Measurements from ENCODE around the gene SEC61A1.

The SEC61A1 gene

DNA sequence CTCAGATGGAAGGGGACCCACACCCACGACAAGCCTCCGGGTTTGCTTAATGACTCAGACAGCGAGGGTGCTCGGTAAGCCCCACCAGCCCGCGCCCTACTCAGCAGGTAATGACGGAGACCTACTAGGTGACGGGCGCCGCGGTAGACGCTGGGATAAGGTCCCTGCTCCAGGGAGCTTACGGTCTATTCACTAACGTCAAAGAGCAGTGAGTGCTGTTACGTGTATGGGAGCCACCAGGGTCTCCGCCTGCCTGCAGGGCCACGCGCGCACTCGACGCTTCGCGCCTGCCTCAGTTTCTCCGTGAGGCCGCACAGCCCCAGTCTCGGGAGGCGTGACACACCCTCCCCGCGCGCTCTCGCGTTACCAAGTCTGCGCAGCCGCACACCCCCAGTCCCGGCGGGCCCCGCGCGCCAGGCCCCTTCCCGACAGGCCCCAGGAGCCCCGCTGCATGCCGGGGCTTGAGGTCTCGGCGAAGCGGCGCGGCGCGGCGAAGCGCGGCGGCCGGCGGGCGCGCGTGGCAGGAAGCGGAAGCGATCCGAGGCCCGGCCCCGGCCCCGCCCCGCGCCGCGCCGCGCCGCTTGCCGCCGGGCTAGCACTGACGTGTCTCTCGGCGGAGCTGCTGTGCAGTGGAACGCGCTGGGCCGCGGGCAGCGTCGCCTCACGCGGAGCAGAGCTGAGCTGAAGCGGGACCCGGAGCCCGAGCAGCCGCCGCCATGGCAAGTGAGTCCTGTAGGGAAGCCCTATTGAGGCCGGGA is at the start of gene SEC61A1:
TSS of gene SEC61A1 (plus strand) at position 601 of the 758 bp plus-strand sequence. CDS start at position 717, 116 bp downstream.
- DNase-seq (ENCODE audit: low read depth in 3 of 3): peak; percentile 91 to 95 (median 95)

DNA sequence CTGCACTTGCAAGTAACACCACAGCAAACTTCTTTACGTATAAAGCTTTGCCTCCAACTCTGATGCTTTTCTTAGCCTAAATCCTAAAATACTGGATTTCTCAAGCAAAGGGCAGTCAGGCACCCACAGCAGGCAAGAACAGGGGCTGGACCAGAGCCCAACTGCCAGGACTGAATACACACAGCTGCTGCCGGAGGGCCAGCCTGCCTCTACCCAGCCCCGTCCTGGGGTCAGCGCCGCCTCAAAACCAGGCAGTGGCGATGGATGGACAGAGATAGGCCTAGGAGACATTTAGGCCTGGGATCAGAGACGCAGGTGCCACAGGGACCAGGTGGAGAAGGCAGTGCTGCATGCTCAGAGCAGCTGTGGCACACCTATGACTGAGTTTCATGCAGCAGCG is 47.6 kb upstream of the SEC61A1 start:
- DNase-seq (ENCODE audit: low read depth in 3 of 3): no peak

DNA sequence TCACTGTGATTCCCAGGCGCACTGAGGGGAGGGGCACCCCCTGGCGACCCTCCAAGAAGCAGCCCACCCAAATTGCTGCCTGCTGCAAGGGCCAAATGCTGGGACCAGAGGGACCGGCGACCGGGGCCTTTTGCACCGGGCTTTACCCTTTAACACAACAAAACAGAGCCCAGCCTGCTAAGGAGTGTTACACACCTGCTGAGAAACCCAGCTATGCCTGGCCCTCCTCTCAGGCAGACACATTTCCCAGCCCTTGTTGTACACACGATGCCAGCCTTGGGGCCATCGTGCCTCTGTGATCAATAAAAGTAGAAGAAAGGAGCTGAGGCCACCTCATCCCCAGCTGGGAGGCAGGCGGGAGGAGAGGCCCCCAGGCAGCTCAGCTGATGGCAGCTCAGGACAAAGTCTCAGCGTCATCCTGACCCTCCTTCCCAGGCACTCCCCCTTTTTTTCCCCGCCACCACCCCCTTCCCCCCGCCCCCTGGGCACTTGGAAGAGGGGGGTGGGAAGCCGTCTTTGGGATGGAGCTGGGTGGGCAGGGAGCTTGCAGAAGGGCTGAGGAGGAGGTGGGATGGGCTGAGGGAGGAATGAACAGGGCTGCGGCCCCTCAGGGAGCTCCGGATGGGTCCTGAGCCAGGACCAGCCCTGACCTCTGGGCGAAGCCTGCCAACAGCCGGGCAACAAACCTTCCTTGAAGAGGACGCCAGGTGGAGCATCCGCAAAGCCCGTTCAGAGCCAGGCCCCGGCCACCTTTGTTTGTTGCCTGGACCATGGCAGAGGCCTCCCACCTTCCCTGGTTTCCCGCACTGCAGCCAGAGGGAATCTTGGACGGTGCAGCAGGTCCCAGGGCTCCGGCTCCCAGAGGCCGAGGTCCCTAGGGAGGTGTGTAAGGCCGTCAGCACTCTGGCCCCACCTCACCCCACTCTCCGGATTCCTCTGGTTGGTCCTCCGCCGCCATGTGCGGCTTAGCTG is 45.9 kb upstream of the SEC61A1 start:
- DNase-seq (ENCODE audit: low read depth in 3 of 3): no peak

DNA sequence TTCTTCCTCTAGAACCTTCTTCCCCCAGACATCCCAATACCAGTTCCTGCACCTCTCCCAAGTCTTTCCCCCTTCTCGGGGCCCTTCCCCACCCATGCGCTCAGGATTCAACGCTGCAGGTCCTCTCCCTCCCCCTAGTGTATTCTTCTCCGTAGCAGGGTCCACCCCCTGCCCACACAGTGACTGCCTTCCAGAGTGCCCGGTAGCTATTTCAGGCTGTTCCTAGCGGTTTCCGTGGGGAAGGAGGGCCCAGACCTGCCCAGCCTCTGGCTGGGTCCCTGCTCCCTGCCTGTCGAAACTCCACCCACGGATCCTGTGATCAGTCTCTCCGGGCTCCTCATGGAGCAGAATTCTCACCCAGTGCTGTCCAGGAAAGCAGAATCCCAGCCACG is 45.2 kb upstream of the SEC61A1 start:
- no peak for DNase-seq (ENCODE audit: low read depth in 3 of 3)

DNA sequence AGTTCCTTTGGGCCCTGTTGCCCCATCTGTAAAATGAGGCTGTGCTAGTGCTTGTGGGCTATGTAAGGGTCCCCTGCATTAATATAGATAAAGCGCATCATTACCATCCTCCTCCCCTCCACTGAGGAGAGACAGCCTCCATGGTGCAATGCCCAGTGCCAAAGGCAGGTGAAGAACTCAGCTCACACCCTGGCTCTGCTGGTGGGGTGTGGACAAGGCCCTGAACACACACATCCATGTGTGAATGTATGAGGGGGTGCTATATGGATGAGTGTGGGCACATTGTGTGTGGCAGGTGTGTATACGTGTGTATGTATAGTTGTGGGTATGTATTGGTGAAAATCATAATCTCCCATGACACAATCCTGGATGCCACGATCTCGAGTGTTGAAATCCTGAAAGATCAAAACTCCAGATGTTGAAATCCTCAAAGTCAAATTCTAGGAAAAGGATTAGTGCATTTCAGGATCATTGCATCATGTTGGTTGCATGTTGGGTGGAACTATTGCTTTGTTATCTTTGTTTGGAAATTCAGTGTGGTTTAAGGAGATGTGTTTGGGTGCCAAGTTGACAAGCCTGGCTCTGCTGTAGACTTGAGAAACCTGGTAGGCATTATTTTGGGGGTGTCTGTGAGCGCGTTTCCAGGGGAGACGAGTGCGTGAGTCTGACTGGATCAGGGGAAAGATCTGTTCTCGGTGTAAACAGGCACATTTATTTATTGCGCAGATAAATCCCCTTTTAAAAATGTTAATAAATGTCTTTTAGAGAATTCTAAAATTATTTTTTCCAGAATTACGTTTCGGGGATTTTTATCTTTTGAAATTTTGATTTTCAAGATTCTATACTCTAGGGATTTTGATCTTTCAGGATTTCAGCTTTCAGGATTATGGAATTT is 42.0 kb upstream of the SEC61A1 start:
- no peak for DNase-seq (ENCODE audit: low read depth in 3 of 3)

DNA sequence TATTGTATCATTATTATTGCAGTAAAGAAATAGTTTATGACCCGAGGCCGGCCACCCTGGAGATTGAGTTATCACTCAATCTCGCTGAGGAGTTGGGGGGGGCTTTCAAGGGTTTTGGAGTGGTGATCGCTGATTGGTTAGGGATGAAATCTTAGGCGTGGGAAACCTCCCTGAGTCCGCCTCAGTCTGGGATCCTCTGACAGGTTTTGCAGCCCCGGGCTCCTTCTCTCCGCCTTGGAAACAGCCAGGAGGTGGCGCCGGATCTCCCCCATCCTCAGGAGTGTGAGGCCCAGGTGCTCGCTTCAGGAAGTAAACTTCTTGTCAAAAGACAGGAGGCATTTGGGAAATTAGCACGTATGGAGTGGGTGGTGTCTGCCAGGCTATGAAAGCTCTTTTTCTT is 41.1 kb upstream of the SEC61A1 start:
- peak in 2 of 3 experiments; percentile 6 to 10 for DNase-seq (ENCODE audit: low read depth in 3 of 3)

DNA sequence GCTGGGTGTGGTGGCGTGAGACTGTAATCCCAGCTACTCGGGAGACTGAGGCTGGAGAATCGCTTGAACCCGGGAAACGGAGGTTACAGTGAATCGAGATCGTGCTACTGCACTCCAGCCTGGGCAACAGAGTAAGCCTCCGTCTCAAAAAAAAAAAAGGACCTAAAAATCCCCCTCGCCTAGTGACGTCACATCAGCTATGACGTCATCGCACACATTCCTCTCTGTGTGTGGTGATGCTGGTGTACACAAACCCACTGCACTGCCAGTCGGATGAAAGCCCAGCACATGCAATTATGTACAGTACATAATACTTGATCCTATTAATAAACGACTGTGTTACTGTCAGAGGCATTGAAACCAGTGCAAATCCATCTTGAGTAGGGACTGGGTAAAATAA is 40.2 kb upstream of the SEC61A1 start:
- DNase-seq (ENCODE audit: low read depth in 3 of 3): no peak

DNA sequence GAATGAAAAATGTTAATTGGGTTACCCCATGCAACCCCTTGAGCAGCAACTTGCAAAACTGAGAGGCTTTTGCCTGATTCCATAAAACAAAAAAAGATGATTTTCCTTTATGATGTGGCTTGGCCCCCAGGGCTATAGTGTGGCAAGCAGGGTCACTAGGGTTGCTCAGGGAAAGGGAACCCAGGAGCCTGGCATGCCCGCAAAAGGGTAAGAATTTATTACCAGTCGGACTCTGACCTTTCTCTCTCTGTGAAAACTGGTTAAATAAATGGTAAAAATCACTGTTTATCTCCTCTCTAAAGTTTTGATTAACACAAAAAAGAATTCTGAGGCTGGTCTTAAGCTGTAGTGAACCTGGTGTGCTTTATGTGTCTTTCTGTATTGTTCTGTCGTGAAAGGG is 37.7 kb upstream of the SEC61A1 start:
- no peak for DNase-seq (ENCODE audit: low read depth in 3 of 3)

DNA sequence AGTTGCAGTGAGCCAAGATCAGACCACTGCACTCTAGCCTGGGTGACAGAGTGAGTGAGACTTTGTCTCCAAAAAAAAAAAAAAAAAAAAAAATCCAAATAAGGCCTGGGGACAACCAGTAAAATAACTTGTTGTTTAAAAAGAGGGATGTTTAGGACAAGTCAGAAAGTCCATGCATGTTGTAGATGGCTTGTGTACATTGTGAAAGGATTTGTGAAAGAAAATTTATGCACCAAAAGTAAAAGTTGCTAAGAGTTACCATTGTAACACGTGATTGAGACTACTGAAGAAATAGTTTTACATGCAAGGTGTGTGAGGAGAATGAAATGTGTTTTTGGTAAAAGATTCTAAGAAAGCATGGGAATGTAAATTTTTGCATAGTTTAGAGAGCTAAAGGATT is 35.7 kb upstream of the SEC61A1 start:
- DNase-seq (ENCODE audit: low read depth in 3 of 3): no peak

DNA sequence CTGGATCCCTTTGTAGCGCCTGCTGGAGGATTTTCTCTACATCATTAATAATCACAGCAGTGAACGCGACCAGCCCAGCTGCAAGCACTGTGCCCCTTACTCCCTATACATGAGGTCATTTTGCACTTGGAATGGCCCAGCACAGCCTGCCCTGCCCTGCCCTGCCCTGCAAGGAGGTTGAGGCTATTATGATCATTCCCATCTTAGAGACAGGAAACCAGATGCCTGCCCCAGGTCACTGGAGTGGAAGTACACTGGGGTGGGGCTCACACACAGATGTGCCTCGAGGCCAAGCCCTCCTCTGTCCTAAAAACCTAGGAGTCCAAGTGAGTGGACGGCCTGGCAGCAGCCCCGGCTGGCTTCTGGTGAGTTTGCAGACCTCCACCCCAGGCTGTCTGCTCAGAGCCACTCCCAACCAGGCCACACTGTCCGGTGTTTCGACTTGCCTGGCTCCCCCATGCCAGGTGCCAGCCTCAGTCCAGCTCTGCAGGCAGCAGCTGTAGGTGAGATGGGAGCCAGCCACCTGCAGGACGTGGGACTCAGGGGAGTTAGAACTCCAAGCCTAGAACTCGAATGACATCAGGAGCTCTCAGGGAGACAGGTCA is 30.4 kb upstream of the SEC61A1 start:
- no peak for DNase-seq (ENCODE audit: low read depth in 3 of 3)

DNA sequence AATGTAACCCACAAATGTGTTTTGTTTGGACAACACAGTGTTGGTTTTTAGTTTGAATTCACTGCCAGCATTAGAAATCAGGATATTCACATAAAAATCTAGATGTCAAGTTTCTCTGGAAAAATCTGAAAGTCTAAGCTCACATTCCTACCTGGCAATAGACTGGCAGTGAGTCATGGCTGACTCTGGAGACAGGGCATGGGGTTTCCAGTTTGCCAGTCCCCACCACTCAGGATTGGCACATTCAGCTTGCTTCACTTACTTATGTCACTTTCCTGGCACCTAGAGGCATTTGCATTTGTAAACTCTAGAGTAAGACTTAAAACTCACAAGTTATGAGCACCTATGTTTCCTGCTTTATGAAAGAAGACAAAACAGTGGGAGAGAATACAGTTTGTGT is 19.1 kb upstream of the SEC61A1 start:
- no peak for DNase-seq (ENCODE audit: low read depth in 3 of 3)

DNA sequence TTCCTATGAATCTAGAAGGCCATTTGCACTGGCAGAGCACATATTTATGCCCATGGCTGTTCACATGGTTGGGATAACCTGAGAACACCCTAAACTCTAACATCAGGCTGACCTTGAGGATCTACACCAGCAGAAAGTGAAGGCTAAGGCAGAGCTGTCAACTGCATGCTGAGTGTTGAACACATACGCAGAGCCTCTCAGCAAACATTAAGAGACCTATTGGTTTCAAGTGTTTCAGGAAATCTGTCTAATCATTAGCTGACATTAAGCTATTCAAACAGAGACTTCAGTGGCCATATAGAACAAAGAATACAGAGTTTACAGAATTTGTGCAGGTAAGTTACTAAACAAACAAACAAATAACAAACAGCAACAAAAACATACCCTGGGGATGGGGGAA is 16.1 kb upstream of the SEC61A1 start:
- no peak for DNase-seq (ENCODE audit: low read depth in 3 of 3)

DNA sequence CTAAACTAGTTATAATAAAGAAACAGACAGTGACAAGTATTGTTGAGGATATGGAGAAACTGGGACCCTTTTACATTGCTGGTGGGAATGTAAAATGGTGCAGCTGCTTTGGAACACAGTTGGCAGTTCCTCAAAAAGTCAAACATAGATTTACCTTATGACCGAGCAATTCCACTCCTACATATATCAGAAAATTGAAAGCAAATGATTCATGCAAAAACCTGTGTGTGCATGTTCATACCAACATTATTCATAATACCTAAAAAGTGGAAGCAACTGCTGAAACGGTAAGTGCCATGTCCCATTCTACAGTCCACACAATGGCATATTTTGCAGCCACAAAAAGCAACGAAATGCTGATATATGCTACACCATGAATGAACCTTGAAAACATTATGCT is 12.2 kb upstream of the SEC61A1 start:
- DNase-seq (ENCODE audit: low read depth in 3 of 3): no peak

DNA sequence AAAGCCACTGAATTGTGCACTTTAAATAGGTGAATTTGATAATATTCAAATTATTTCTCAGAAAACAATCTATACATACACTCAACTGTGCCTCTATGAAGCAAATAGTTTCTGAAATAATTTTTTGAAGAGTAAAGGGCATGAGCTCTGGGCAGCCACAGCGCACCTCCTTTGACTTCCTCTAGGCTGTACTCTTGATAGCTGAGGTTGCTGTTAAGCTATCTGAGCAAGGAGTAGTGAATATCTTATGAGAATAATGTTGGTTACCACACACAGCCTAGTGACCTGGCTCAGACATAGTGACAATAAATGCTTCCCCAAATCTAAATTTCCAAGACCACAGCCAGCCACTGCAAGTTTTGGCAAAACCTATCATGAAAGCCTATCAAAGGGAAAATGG is 11.6 kb upstream of the SEC61A1 start:
- DNase-seq (ENCODE audit: low read depth in 3 of 3): no peak

DNA sequence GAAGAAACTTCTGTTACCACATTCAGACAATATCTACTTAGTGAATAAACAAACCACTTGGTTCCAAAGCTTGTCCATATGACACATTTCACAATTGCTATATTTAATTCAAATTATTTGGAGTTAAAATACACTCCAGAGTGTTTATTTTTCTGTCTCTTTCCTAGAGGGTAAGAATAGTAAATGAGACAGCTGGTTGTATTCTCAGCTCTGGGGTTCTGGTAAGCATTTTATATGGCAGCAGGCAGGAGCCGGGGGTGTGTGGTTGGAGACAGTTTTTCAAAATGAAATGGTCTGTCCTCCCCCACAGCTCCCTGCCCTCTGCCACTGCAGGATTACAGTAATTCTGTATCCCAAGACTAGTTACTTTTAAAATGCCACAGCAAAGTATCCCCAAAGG is 10.9 kb upstream of the SEC61A1 start:
- DNase-seq (ENCODE audit: low read depth in 3 of 3): no peak

DNA sequence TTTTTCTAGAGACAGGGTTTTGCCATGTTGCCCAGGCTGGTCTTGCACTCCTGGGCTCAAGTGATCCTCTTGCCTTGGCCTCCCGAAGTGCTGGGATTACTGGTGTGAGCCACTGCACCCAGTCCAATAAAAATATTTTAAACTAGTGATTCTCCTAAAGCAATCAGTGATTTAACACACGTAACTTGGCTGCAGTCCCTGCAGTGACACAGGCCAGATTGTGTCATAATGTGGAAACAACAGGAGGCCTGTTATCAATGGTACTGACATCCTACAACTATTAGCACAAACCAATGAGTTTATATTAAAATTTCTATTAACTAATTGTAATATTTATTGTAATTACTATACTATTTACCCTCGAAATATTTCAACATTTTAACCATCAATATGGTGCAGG is 1.6 kb upstream of the SEC61A1 start:
- DNase-seq (ENCODE audit: low read depth in 3 of 3): no peak

DNA sequence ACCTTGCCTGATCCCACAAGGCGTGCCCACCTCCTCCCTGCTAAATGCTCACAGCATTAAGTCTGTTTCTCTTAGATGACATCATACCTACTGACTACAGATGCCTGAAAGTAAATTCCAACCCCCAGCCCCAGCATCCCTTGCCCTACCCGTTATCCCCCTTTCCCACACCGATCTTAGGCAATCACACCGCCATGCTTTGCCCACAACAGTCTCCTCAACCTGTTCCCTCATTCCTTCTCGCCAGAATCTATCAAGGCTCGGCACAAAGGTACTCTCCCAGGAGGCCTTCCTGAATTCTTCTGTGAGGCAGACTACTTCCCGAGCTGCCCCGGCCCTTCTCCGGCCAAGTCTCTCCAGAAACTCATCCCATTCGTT is 789 bp upstream of the SEC61A1 start:
- DNase-seq (ENCODE audit: low read depth in 3 of 3): no peak

DNA sequence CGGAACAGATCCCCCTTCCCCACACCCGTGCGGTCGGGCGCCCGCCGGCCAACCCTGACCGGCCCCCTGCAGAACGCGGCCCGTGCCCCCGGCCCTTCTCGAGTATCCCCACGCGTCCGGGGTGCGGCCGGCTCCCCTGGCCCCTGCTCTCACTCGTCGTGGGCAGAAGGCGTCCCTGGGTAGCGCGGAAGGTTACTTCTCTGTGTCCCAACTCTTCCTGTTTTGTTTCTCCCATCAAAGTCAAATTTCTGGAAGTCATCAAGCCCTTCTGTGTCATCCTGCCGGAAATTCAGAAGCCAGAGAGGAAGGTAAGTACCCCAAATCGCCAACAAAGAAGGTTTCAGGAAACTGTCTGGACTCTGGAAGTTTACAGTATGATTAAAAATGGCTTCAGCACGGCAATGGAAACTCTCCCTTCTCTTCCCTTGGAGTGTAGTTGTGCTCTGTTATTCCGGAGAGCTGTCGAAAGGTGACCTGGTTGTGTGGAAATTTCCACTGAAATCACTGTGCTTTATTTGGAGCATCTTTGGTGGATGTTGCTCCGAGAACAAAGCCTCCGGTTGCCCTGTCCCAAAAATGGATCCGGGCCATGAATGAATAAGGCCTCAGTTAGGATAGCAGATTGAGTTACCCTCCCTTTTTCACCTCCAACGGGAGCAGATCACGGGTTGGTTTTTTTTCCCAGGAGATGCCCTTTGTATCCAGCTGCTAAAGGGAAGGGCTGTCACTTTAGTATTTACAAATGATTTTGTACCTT is 536 bp downstream of the SEC61A1 start:
- no peak for DNase-seq (ENCODE audit: low read depth in 3 of 3)

DNA sequence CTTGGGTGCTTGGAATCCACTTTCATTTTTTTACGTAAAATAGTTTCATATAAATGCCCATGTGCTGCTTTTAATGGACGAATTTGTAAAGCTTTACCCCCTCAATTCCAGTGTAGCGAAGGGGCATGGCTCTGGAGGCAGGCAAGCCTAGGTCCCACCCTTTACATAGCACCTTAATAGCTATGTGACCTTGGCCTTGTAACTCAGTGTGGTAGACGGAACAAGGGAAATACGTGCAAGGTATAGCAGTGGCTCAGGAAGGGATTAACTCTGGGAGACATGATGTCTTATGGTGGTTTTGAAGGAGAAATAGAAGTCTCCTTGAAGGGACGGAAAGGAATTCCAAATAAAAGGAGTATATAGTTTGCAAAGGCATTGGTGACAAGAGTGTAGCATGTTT is 1.4 kb downstream of the SEC61A1 start:
- no peak for DNase-seq (ENCODE audit: low read depth in 3 of 3)

DNA sequence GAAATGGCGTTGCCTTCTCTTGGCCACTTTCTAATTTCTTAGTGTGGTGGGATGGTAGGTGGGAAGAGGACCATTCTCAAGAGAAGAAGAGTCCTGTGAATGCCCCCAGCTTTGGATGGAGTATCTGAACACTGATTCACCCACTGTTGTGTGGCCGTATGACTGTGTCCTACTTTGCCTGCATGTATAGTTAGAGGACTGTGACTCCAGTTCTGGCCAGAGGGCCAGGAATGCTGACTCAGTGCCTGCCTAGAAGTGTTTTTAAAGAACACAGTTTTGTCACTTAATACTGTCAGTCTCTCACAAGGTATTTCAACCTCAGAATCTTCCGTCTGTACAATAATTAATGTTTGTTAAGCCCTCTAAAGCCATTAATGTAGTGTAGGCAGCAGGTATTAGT is 2.1 kb downstream of the SEC61A1 start:
- DNase-seq (ENCODE audit: low read depth in 3 of 3): no peak

DNA sequence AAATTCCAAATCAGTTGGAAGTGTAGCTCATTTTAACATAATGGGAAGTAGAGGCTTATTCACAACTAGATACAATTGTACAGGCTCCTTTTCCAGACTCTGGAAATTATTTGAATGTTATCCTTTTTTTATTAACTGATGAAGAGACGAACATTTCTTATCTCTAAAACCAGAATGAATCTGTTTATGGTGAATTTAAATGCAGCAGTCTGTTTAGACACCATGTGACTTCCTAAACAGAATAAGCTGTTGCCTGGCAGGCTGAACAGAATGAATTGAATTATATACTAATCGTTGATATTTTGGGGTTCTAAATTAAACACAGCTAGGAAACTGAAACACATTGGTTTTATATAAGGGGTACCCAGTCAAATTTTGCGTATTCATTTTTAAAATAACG is 4.0 kb downstream of the SEC61A1 start:
- no peak for DNase-seq (ENCODE audit: low read depth in 3 of 3)

Measured in stimulated activated CD4-positive, alpha-beta T cell treated with anti-CD3 and anti-CD28 coated beads, TNF-alpha, amount 100 ng/mL, for 24 hours (primary cell).